Measurements from ENCODE around the gene RLN3.
"Not testable (repeated sequence)": the region's sequence is repeated elsewhere in the genome, so short reads cannot be mapped to it uniquely, and the experiment has no call there.

Gene RLN3

DNA sequence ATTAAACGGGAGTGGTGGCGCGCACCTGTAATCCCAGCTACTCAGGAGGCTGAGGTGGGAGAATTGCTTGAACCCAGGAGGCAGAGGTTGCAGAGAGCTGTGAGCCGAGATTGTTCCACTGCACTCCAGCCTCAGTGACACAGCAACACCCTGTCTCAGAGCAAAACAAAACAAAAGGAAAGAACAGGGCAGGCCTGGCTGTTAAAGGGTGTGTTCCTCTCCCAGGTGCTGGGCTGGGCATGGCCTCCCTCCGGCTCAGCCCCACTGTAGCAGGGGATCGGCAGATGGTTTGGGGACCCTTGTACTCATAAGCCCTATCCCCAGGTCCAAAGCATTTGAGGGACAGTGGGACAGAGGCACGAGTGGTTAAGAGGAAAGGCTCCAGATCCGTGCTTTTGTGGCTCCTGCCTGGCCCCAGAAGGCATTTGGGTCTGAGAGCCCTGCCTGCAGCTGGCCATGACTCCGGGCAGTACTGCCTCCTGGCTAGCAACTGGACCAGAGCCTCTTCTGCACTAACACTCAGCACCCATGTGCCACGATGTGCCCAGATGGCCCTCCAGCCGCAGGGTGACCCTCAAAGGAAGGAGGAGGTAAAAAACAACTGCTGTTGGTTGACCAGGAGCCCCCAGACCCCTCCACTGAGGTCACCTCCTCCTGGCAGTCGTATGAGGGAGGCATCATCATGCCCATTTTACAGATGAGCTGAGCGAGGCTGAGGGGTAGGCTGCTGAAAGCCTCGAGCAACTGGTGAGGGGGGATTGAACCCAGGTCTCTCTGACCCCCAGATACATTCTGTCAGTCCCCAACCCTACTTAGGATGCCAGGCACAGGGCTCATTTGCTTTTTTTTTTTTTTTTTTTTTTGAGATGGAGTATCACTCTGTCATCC lies 31.8 kb upstream of the RLN3 start:
- DNase-seq, result no peak

DNA sequence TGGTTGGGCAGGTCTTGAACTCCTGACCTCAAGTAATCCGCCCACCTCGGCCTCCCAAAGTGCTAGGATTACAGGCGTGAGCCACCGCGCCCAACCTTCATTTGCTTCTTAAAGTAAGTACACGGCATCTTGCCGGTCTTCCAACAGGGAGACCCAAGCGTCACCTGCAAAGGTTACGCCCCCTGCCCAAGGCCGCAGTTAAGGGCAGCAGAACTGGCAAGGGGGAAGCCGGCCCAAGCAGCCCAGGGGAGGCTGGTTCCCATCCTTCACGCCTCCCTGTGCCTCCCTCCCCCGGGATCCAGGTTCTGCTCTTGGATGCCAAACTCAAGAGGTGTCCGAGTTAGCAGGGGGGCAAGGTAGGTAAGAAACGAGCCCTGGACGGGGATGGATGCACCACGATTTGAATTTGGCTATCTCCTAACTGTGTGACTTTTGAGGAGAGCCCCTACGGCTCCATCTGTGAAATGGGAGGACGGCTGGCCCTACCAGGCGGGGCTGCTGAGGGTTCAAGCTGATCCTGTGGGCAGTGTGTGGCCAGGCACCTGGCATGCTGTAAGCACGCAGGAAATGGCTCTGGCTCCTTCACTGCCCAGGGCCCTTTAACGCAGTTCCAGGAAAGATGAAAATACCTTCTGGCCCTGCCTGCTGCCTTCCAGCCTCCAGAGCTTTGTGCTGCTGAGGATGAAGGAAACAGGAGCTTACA lies 30.9 kb upstream of the RLN3 start:
- no peak for DNase-seq

DNA sequence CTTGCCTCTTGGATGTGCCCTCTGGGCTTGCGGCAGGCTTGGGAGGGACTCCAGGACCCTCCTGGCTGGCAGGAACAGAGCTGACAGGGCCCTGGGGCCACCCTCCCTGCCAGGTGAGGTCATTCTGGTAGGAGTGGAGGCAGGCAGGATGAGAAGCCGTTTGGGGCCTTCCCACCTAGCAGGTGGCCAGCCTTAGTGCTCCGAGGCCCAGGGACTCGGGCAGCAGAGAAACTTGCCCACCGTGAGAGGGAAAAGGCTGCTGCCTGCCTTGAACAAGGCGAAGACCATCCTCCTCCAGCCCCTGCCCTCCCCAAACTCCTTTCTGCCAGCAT lies 30.4 kb upstream of the RLN3 start:
- no peak for DNase-seq

DNA sequence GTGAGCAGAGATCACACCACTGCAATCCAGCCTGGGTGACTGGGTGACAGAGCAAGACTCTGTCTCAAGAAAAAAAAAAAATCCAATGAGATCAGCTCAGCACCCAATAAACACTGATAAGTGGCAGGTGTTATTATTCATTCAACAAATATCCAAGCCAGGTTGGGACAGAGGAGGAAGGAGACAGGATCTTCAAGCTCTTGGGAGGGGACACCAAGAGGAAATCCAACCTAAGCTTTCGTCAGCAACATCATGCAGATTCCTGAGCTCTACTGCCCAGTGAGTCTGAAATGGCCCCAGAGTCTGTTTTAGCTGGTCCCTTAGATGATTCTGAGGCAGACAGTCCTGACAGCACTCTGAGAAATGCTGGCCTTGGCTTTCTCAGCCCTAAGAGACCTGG lies 29.5 kb upstream of the RLN3 start:
- DNase-seq, result no peak

DNA sequence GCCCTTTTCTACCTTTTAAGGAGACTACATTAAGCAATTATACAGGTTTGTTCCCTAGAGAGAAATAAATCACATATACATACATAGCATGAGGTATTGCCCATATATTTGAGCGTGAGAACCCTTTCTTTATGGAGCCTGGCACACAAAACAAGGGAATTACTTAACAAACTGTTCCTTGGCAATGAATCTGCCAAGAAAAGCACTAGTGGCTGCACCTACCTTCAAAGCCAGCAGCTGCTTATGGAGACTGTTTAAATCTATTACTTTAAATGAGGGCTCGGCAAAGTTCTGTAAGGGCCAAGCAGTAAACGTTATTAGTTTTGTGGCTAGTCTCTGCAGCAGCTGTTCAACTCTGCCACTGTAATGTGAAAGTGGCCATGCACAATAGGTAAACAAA lies 28.9 kb upstream of the RLN3 start:
- DNase-seq, result no peak

DNA sequence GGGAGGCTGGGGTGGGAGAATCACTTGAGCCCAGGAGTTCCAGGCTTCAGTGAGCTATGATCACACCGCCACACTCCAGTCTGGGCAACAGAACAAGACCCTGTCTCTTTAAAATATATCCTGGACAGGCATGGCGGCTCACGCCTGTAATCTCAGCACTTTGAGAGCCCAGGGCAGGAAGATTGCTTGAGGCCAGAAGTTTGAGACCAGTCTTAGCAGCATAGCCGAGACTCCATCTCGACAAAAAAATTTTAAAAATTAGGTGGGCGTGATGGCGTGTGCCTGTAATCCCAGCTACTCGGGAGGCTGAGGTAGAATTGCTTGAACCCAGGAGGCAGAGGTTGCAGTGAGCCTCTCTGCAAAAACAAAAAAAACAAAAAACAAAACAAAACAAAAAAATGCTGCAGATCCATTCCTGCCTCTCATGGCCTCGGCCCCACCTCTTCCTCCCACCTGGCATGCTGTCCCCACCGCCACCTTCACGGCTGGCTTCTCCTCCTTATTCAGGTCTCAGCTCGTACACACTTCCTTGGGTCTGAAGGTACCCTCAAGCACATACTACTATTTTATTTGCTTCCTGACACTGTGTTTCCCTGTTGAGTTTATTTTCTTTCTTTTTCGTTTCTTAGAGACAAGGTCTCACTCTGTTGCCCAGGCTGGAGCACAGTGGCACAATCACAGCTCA lies 27.1 kb upstream of the RLN3 start:
- DNase-seq, result no peak

DNA sequence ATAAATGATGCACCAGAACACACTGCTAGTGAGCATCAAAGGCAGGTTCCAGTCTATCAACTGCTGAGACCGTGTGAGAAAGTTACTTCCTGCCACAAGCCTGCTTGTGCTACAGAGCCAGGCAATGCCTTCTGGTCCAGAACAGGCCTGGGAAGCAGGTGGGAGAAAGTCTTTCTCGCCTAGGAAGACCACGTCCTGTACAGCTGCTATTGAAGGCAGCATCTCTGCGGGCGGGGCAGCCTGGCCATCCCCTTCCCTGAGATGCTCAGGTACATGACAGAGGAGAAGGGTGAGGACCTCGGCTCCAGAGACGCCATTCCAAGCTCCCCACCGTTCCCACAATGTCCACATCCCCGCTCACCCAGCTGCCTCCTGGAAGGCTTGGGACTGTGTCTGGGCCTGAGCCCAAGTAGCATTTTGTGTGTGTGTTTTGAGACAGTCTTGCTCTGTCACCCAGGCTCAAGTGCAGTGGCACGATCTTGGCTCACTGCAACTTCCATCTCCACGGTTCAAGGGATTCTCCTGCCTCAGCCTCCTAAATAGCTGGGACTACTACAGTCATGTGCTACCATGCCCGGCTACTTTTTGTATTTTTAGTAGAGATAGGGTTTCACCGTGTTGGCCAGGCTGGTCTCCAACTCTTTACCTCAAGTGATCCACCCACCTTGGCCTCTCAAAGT lies 25.2 kb upstream of the RLN3 start:
- peak; percentile 22 for DNase-seq

DNA sequence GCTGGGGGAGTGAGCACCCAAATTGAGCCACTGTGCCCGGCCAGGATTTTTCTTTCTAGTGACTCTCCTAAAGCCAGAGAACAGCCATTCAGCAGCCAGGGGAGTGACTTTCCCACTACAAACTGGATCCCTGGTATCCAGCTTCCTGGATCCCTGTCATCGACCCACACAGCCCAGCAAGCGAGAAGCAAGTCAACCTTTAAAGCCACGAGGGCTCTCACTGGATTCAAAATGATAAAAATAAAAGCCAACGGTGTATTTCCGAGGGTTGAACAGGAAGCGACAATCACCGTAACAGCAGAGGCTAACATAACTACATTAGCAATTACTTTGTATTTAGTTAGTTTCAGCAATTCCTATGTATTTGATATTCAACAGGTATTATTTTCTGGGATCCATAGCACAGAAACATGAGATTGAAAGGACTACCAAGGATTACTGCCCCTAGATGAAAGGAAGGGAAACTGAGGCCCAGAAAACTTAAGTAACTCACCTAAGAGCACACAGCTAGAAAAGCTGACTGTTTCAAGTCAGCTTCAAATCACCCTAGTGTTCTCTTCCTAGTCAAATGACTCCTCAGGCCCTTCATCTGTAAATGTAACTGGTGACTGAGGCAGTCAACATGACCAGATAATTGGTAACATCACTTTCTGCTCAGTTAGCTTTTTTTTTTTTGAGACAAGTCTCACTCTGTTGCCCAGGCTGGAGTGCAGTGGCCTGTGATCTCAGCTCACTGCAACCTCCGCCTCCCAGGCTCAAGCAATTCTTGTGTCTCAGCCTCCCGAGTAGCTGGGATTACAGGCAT lies 24.5 kb upstream of the RLN3 start:
- no peak for DNase-seq

DNA sequence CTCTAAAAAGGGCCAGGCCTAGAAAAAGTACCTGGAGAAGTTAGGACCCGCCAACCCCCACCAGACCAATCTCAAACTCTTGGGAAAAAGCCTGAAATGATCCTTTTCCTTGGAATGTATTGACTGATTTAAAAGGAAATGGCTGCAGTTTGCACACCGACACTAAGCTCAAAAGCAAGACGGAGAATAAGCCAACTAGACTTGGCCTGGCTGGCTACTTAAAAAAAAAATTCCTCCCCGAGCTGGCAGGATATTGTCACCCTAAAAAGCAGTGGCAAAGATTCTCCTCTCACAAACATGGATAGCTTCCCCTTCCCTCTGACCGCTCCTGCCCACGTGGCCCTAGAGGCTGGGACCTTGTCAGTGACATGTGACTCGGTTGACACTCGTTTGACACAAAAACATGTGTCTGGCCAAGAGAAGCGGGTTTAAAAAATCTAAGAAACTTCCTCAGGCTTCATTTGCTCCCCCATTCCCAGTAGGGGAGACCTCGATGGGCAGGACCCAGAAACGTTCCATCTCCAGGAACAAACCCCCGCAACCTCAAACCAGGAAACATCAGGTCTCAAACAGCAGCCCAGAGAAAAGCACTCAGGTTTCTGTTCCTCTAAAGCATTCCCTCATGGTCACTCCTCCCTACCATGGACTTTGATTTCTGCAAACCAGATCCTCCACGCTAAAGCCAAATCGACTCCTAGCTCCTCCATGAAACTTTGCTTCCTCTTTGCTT lies 23.2 kb upstream of the RLN3 start:
- no peak for DNase-seq

DNA sequence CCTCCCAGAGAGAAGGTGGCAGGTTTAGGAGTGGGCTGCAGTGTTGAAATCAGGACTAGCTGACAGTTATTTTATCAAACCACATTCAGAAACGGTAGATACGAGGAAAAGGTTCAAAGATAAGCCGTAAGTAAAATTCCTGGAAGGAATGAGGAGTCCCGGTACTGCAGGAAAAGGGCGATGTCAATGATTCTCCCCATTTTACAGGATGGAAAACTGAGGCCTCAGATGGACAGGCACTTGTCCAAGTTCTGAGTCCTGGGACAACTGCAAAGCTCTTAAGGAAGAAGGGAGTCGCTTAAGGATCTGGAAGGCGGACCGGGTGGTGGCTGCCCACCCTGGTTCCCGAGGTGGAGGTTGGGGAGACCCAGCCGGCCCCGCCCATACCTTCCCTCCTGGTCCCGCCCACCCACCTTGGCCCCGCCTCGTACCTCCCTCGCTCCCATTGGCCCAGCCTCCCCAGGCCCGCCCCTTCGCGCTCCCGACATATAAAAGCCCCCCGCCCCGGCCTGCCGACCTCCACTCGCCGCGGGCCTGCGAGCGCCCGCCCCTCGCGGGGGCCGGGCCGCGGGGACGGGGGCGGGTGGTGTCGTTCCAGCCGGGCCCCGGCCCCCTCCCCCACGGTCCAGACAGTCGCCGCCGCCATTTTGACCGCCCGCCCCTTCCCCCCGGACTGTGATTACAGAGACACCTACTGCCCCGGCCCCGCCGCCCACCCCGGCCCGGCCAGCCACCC lies 22.4 kb upstream of the RLN3 start:
- DNase-seq, result peak; percentile 89

DNA sequence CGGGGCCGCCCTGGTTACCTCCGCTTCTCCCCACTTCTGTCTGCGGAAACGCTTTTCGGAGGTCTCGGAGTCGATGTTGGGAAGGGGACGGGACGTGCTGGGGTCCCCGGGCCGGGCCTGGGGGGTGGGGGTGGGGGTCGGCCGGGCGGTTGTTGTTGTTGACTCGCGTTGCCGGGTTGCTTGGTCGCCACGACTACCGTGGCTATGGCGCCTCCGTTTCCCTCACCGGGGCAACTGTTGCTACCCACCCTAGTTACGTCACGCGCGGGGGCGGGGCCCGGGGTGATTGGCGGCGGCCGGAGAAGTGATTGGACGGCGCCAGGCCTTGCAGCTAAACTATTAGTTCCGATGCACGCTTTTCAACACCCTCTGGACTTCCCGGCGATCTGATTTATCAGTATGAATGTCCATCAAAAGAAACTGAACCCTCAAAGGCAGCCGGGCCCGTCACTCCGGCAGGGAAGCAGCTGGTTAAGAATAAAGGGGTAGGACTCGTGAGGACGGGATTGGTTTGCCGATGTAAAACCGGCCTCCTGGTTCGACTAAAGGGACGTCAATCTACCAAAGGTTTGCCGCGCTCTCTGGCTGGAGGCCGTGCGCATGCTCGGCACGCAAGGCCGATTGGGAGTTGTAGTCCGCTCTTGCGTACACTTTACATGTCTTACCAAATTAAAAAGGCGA lies 21.7 kb upstream of the RLN3 start, which contains the start of gene RFX1:
RFX1 (minus strand) TSS at position 236 of the 681 bp plus-strand sequence. CDS start 12,477 bp downstream, outside the sequence.
- peak; percentile 100 for DNase-seq

DNA sequence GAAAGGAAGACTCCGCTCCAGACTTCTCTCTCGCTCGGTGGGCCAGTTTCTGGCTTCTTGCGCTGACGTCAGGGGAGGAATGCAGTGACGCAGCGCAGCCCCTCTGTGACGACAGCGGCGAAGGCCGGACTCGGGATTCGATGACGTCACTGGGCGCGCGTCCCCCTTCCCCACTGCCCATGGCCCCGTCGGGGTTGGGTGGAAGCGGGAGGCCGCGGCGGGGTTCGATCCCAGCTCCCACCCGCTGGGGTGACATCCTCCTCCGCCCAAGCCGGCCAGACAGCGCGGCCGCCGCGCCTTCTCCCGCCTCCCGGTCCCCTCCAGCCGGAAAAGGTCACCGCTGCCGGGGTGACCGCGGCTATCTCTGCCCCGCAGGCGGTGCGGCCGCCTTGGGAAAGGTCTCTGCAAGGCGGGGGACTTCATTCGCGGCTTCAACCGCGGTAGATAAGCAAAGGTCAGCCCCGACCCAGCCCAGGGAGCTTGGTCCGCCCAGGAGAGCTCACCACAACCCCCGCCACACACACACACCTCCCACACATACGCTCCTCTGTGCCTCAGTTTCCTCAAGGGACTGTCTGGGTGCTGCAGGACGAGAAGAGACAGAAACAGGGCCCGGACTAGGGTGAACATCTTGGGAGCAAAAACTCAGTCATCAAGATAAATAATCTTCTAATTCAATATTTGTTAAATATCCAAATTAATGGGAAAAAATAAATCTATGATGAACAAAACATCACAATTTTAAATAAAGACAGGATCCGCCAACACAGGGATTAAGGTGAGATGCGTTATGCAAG lies 21.0 kb upstream of the RLN3 start:
- no peak for DNase-seq

DNA sequence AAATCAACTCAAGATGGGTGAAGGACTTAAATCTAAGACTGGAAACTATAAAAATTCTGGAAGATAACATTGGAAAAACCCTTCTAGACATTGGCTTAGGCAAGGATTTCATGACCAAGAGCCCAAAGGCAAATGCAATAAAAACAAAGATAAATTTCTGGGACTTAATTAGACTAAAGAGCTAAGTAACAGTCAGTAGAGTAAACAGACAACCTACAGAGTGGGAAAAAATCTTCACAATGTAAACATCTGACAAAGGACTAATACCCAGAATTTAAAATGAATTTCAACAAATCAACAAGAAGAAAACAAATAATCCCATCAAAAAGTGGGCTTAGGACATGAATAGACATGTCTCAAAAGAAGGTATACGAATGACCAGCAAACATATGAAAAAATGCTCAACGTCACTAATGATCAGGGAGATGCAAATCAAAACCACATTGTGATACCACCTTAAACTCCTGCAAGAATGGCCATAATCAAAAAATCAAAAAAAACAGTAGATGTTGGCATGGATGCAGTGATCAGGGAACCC lies 15.5 kb upstream of the RLN3 start:
- DNase-seq, result no peak

DNA sequence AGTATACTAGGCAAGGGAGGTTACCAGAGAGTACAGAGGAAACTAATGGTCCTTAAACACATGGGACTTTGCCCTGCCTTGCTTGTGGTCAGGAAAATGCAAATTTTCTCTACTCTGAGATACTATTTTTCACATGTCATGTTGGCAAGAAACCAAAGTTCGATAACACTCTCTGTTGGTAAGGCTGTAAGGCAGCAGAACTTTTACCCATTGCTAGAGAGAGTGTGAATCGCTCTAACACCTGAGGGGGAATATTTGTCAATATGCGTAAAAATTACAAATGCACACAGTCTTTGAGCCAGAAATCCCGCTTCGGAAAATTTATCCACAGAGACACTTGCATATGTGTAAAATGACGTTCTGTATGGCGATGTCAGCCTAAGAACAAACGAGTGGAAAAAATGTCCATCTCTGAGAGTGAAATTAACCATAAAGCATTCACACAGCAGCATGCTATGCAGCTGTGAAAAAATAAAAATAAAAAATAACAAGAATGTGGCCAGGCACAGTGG lies 12.4 kb upstream of the RLN3 start:
- DNase-seq, result no peak

DNA sequence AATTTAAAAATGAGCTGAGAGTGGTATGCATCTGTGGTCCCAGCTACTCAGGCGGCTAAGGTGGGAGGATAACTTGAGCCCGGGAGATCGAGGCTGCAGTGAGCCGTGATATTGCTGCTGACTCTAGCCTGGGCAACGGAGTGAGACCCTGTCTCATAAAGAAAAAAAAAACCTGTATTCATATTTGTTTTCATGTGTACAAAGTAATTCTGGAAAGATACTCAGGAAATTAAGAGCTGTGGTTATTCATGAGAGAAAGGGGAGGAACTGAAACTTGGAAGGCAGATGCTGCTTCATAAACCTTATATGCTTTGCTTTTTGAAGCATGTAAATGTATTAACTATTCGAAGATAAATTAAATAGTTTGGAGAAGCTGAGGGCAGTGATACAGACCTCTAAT lies 8.8 kb upstream of the RLN3 start:
- DNase-seq, result no peak

DNA sequence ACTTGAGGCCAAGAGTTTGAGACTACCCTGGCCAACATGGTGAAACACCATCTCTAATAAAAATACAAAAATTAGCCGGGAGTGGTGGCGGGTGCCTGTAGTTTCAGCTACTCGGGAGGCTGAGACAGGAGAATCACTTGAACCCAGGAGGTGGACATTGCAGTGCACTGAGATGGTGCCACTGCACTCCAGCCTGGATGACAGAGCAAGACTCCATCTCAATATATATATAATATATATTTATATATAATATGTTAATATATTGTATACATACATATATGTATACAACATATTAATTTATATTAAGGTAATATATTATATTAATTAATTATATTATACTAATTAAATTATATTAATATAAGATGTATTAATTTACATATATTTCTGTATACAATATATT lies 8.2 kb upstream of the RLN3 start:
- not testable (repeated sequence) for DNase-seq

DNA sequence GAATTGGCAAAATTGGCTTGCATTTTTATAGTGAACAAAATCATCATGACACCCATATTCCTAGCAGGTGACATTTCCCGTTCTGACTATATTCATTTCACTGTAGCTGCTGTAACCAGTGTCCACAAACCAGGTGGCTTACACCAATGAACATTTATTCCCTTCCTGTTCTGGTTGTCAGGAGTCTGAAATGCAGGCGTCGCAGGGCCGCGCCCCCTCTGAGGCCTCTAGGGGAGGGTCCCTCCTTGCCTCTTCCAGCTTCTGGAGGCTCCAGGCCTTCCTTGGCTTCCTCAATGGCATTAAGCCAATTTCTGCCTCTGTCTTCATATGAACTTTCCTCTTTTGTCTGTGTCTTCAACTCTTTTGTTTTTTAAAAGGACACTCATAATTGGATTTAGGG lies 6.5 kb upstream of the RLN3 start:
- no peak for DNase-seq

DNA sequence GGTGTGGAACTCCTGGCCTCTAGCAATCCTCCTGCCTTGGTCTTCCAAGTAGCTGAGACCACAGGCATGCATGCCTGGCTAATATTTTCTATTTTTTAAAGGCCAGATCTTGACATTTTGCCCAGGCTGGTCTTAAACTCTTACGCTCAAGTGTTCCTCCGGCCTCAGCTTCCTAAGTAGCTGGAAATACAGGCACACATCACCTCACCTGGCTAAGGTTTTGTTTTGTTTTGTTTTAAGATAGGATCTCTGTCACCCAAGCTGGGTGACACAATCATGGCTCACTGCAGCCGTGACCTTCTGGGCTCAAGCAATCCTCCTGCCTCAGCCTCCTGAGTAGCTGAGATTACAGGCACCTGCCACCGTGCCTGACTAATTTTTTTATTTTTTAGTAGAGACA lies 5.5 kb upstream of the RLN3 start:
- DNase-seq, result no peak
